ENCODE measurements around the gene FBXL7. TPM values are rescaled to one million over a fixed set of nuclear protein-coding genes. Genes with fewer than 3 reads are reported as not detected.

Gene FBXL7
- total and polyA plus RNA-seq, 2 experiments from 2014 or later = 4.5 to 15.2 TPM

GRCh38 chr5:15637345-15637744 is 137.4 kb downstream of the FBXL7 start:
- H3K9me2 ChIP-seq (ENCODE audit: insufficient read depth) = peaks cover 4% of the 10 kb centered on the region

GRCh38 chr5:15637886-15638285 is 137.9 kb downstream of the FBXL7 start:
- H3F3A ChIP-seq (replicated peaks; ENCODE audit: low read depth) = no peaks in the 10 kb centered on the region
- no peaks in the 10 kb centered on the region for H3K36me3 ChIP-seq (ENCODE audit: insufficient read depth)
- ATAC-seq (no peak), DNase-seq (ENCODE audit: low spot score) (no peak)
- no peak overlapping the region for H3K4me2 ChIP-seq
- Mint-ChIP-seq H3K27me3 (ENCODE audit: insufficient read depth, low read depth, poor library complexity) (no peaks in the 10 kb centered on the region), H3K9me3 (peaks cover 2% of the 10 kb centered on the region; the same call in 2 of the 3 replicates), H3K4me1 (0 out of 3 replicates have a peak, but pooled peaks cover 2% of the 10 kb centered on the region), H3K27ac (no peak overlapping the region), H3K4me3 (no peak overlapping the region), H3K36me3 (ENCODE audit: low read depth) (no peaks in the 10 kb centered on the region)
- H4K20me1 ChIP-seq (replicated peaks; ENCODE audit: insufficient read depth) = no peaks in the 10 kb centered on the region
- H3K4me1 ChIP-seq (ENCODE audit: insufficient read depth) = peaks cover 6% of the 10 kb centered on the region; the same call in 1 of the 2 replicates
- no peaks in the 10 kb centered on the region for H3K27me3 ChIP-seq (ENCODE audit: insufficient read depth)
- no peak for TF ChIP-seq STAT1 (IDR thresholded peaks at IDR 0.05; ENCODE audit: unreplicated experiment)
- TF ChIP-seq EZH2 (IDR thresholded peaks at IDR 0.05; ENCODE audit: low read depth, unreplicated experiment) = no peak
- no peak for TF ChIP-seq POLR2AphosphoS5 (IDR thresholded peaks at IDR 0.05; ENCODE audit: low read depth)
- TF ChIP-seq EZH2phosphoT487 (IDR thresholded peaks at IDR 0.05; ENCODE audit: unreplicated experiment) = no peak
- TF ChIP-seq ZNF114 (CRISPR knock-in tag; IDR thresholded peaks at IDR 0.05) = no peak
- no peak for TF ChIP-seq JUNB (IDR thresholded peaks at IDR 0.05; ENCODE audit: unreplicated experiment)
- no peak for TF ChIP-seq ZNF331 (CRISPR knock-in tag; IDR thresholded peaks at IDR 0.05; ENCODE audit: low read depth)
- no peak overlapping the region for H2AFZ ChIP-seq
- no peak overlapping the region for H3K27ac ChIP-seq (ENCODE audit: low read depth)
- H3K79me2 ChIP-seq (replicated peaks; ENCODE audit: insufficient read depth) = peaks cover 36% of the 10 kb centered on the region
- H3K4me3 ChIP-seq = no peak overlapping the region
- peaks cover 5% of the 10 kb centered on the region for H3K9me2 ChIP-seq (ENCODE audit: insufficient read depth)

More at GRCh38 chr5:15637345-15637744, 137.4 kb downstream of the FBXL7 start:
- Mint-ChIP-seq H3K27me3 (ENCODE audit: insufficient read depth, low read depth, poor library complexity) (no peaks in the 10 kb centered on the region), H3K4me3 (no peak overlapping the region), H3K9me3 (peaks cover 2% of the 10 kb centered on the region; the same call in 2 of the 3 replicates), H3K4me1 (0 out of 3 replicates have a peak, but pooled peaks cover 2% of the 10 kb centered on the region), H3K27ac (no peak overlapping the region), H3K36me3 (ENCODE audit: low read depth) (no peaks in the 10 kb centered on the region)
- no peak for ATAC-seq
- H3K4me3 ChIP-seq = no peak overlapping the region
- H3F3A ChIP-seq (replicated peaks; ENCODE audit: low read depth) = no peaks in the 10 kb centered on the region
- H3K79me2 ChIP-seq (replicated peaks; ENCODE audit: insufficient read depth) = peaks cover 30% of the 10 kb centered on the region
- H3K36me3 ChIP-seq (ENCODE audit: insufficient read depth) = no peaks in the 10 kb centered on the region
- no peaks in the 10 kb centered on the region for H3K27me3 ChIP-seq (ENCODE audit: insufficient read depth)
- no peak overlapping the region for H3K27ac ChIP-seq (ENCODE audit: low read depth)
- H2AFZ ChIP-seq = no peak overlapping the region
- TF ChIP-seq ZNF114 (CRISPR knock-in tag; IDR thresholded peaks at IDR 0.05) (no peak), NANOG (IDR thresholded peaks at IDR 0.05; ENCODE audit: borderline replicate concordance) (no peak), EZH2 (IDR thresholded peaks at IDR 0.05; ENCODE audit: low read depth, unreplicated experiment) (no peak), EZH2phosphoT487 (IDR thresholded peaks at IDR 0.05; ENCODE audit: unreplicated experiment) (no peak), JUNB (IDR thresholded peaks at IDR 0.05; ENCODE audit: unreplicated experiment) (no peak), POLR2AphosphoS5 (IDR thresholded peaks at IDR 0.05; ENCODE audit: low read depth) (no peak), STAT1 (IDR thresholded peaks at IDR 0.05; ENCODE audit: unreplicated experiment) (no peak), CREB1 (CRISPR knock-in tag; IDR thresholded peaks at IDR 0.05; ENCODE audit: low read depth) (no peak)
- TF ChIP-seq, protein P1, sequence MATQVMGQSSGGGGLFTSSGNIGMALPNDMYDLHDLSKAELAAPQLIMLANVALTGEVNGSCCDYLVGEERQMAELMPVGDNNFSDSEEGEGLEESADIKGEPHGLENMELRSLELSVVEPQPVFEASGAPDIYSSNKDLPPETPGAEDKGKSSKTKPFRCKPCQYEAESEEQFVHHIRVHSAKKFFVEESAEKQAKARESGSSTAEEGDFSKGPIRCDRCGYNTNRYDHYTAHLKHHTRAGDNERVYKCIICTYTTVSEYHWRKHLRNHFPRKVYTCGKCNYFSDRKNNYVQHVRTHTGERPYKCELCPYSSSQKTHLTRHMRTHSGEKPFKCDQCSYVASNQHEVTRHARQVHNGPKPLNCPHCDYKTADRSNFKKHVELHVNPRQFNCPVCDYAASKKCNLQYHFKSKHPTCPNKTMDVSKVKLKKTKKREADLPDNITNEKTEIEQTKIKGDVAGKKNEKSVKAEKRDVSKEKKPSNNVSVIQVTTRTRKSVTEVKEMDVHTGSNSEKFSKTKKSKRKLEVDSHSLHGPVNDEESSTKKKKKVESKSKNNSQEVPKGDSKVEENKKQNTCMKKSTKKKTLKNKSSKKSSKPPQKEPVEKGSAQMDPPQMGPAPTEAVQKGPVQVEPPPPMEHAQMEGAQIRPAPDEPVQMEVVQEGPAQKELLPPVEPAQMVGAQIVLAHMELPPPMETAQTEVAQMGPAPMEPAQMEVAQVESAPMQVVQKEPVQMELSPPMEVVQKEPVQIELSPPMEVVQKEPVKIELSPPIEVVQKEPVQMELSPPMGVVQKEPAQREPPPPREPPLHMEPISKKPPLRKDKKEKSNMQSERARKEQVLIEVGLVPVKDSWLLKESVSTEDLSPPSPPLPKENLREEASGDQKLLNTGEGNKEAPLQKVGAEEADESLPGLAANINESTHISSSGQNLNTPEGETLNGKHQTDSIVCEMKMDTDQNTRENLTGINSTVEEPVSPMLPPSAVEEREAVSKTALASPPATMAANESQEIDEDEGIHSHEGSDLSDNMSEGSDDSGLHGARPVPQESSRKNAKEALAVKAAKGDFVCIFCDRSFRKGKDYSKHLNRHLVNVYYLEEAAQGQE (IDR thresholded peaks at IDR 0.05; ENCODE audit: unreplicated experiment) = no peak
- TF ChIP-seq, protein P2, sequence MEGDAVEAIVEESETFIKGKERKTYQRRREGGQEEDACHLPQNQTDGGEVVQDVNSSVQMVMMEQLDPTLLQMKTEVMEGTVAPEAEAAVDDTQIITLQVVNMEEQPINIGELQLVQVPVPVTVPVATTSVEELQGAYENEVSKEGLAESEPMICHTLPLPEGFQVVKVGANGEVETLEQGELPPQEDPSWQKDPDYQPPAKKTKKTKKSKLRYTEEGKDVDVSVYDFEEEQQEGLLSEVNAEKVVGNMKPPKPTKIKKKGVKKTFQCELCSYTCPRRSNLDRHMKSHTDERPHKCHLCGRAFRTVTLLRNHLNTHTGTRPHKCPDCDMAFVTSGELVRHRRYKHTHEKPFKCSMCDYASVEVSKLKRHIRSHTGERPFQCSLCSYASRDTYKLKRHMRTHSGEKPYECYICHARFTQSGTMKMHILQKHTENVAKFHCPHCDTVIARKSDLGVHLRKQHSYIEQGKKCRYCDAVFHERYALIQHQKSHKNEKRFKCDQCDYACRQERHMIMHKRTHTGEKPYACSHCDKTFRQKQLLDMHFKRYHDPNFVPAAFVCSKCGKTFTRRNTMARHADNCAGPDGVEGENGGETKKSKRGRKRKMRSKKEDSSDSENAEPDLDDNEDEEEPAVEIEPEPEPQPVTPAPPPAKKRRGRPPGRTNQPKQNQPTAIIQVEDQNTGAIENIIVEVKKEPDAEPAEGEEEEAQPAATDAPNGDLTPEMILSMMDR (conservative IDR thresholded peaks at IDR 0.05; ENCODE audit: low read depth in 2 of 2) = no peak
- no peak overlapping the region for H3K4me2 ChIP-seq
- no peak for DNase-seq (ENCODE audit: low spot score)
- H3K4me1 ChIP-seq (ENCODE audit: insufficient read depth) = peaks cover 6% of the 10 kb centered on the region; the same call in 1 of the 2 replicates
- H4K20me1 ChIP-seq (replicated peaks; ENCODE audit: insufficient read depth) = no peaks in the 10 kb centered on the region
